HAP-1 (cell line): Measurements from ENCODE around the gene OR10C1.

Source experiments
- DNase-seq, 2 experiments: peaks; one replicate each; pipeline ENCODE4 v3.0.0-alpha.2; 2016 to 2020; ENCODE audit warnings: low spot score in 2 of 2
- H3K27me3 ChIP-seq: fragments of 250-450 bp; sonication (Bioruptor Pico); 2 replicates; pipeline ENCODE4 v1.5.1; 2020; ENCODE audit warnings: low read depth, mild to moderate bottlenecking, moderate library complexity
- H3K36me3 ChIP-seq: fragments of 250-450 bp; sonication (Bioruptor Pico); replicated peaks from 2 replicates; pipeline ENCODE4 v1.5.1; 2020; ENCODE audit warnings: mild to moderate bottlenecking
- H3K4me1 ChIP-seq: fragments of 250-450 bp; sonication (Bioruptor Pico); 2 replicates; pipeline ENCODE4 v1.5.1; 2020; ENCODE audit warnings: mild to moderate bottlenecking
- H3K4me3 ChIP-seq: fragments of 250-450 bp; sonication (Bioruptor Pico); 2 replicates; pipeline ENCODE4 v1.5.1; 2020; ENCODE audit warnings: mild to moderate bottlenecking, moderate library complexity
- H3K9me3 ChIP-seq: fragments of 250-450 bp; sonication (Bioruptor Pico); 2 replicates; pipeline ENCODE4 v1.5.1; 2020; ENCODE audit warnings: mild to moderate bottlenecking, moderate library complexity
- in situ Hi-C: fragments of 300-500 bp; cut with MboI; formaldehyde crosslinking; loops from 3 replicates; pipeline ENCODE4 v1.14.3; 2020; ENCODE audit warnings: low sequenced_read_pairs, inconsistent platforms, mixed read lengths

OR10C1 gene

DNA sequence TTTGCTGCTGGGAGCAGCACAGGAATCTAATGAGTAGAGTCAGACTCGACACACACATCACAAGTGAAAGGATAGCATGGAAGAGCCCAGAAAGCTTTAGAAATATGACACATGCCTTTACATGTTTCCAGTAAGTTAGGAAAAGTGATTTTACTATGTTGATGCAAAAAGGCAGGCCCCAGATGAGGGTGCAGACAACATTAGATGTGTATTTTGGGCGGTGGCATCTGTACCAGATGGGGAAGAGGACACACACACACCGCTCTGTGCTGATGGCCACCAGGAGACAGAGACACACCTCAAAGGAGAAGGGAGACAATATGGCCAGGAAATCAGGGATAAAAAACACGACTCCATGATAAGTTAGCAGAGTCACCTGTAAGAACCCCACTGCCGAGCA, 48.0 kb downstream of the OR10C1 start:
- in situ Hi-C loops: no loop called here
- H3K27me3 ChIP-seq: no peaks in the 10 kb centered on the region
- no peaks in the 10 kb centered on the region for H3K4me1 ChIP-seq
- no peak overlapping the region for H3K4me3 ChIP-seq
- no peak for DNase-seq
- H3K9me3 ChIP-seq: no peaks in the 10 kb centered on the region
- no peaks in the 10 kb centered on the region for H3K36me3 ChIP-seq

DNA sequence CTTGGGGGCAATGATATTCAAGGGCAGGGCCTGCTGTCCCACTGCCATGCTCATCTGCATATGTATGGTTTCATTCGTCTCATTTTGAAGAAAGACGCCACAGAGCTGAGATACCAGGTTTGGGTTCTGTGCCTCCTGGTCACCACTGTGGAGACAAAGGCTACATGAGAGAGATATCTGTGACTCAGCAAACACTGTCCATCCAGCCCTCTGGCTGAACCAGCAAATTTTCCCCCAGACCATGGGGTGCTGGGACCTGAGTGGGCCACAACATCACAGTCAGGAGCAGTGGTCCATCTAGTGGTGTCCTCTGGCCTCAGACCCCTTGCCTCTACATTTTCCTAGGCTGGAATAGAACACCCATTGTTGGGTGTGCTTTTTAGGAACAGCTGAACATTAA, 48.6 kb downstream of the OR10C1 start, which contains the start of gene MAS1L:
Gene MAS1L (minus strand): TSS at position 297 of the 400 bp plus-strand sequence. CDS start 54 bp downstream, at position 243.
- Histone ChIP-seq H3K4me3 (no peak within 1 kb of the TSS), H3K9me3 (no peaks in the 10 kb centered on the region), H3K4me1 (no peaks in the 10 kb centered on the region), H3K36me3 (no peaks in the 10 kb centered on the region), H3K27me3 (no peaks in the 10 kb centered on the region)
- no peak for DNase-seq
- in situ Hi-C loops: no loop called here

DNA sequence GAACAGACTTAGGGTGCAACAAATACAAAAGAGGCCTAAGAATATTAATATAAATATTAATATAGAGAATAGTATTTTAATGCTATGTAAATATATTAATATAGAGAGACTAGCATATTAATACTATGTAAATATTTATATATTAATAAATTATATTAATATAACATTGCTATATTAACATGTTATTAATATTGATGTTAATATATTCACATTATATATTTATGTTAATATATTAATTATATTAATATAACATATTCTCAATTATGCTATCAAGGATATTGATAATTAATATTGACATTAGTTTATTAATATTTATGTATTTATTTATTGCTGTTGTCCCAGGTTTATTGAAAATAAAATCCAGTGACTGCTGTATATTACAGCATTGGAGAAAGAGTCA, 49.8 kb downstream of the OR10C1 start:
- H3K27me3 ChIP-seq: no peaks in the 10 kb centered on the region
- H3K36me3 ChIP-seq: no peaks in the 10 kb centered on the region
- H3K4me3 ChIP-seq: no peak overlapping the region
- in situ Hi-C loops: no loop called here
- no peaks in the 10 kb centered on the region for H3K4me1 ChIP-seq
- DNase-seq: no peak
- no peaks in the 10 kb centered on the region for H3K9me3 ChIP-seq

DNA sequence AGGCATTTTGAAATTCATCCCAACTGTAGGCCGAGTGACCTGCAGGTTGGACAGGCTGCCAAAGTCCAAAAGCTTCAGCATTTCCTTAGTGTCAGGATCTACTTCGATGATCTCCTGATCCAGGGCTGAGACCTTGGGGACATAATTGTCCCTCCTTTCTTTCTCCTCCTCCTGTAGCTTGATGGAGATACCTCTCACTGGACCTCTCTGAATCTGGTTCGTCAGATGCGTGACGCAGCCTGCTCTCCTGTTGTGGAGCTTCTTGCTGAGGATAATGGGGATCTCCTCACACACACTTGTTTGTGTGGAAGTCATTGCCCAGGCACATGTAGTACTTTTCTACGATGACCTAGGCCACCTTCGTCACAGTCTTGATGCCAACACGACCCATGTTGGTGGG, 50.2 kb downstream of the OR10C1 start:
- in situ Hi-C loops: no loop called here
- Histone ChIP-seq H3K36me3 (no peaks in the 10 kb centered on the region), H3K4me1 (no peaks in the 10 kb centered on the region), H3K27me3 (no peaks in the 10 kb centered on the region), H3K9me3 (no peaks in the 10 kb centered on the region), H3K4me3 (no peak overlapping the region)
- no peak for DNase-seq

DNA sequence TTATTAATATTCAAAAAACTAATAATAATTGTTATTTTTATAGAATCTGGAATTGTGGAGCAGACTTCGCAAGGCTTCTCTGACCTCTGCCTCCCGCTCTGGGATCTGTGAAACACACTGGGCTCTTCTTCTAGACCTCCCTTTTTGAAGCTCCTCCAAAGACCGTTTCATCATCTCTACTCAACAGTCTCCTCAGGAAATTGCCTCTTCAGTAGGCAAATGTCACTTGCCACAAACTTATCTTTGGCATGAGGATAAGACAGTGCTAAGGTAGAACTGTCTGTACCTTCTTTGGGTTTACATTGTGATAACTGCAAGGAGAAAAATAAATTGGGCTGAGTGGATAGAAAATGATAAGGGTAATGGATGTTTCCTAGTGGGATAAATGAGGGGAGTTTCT, 50.9 kb downstream of the OR10C1 start:
- H3K27me3 ChIP-seq: no peaks in the 10 kb centered on the region
- in situ Hi-C loops: no loop called here
- no peaks in the 10 kb centered on the region for H3K36me3 ChIP-seq
- H3K9me3 ChIP-seq: no peaks in the 10 kb centered on the region
- DNase-seq: no peak
- H3K4me3 ChIP-seq: no peak overlapping the region
- H3K4me1 ChIP-seq: no peaks in the 10 kb centered on the region

DNA sequence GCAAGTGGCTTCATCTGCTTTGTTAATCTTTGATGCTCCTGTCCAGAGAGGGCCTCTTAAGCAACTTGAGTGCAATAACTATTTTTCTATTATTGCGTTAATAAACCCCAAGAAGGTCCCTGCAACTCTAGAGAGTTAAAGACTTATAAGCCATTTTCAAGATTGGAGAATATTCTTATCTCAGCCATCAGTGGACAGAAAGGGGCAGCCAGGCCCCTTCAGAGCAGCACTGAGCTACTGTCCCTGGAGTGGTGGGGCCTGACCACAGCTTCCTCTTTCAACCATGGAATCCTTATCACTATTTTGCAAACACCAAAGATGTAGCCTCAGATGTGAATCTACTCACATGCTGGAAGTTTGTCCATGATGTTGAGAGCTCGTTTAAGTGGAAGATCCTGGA, 51.4 kb downstream of the OR10C1 start:
- Histone ChIP-seq H3K4me1 (no peaks in the 10 kb centered on the region), H3K9me3 (no peaks in the 10 kb centered on the region), H3K36me3 (no peaks in the 10 kb centered on the region), H3K4me3 (no peak overlapping the region), H3K27me3 (no peaks in the 10 kb centered on the region)
- DNase-seq: no peak
- in situ Hi-C loops: no loop called here
